Measurements from ENCODE around the gene ALG1. TPM values are rescaled to one million over a fixed set of nuclear protein-coding genes. Genes with fewer than 3 reads are reported as not detected.

ALG1 gene
- total and polyA plus RNA-seq, 2 donors (not counting 3 experiments of a cell fraction or from before 2014, with no cell fraction given), result 33.7 to 46.0 TPM

- Histone ChIP-seq H3K9me1 (replicated peaks; ENCODE audit: control insufficient read depth, extremely low read depth, insufficient read depth, low read length) (no peaks in the 10 kb centered on the region), H3K36me3 (ENCODE audit: control insufficient read depth in 2 of 2, extremely low read depth in 1 of 2, insufficient read depth in 2 of 2, low read length in 2 of 2) (peaks cover 0 to 3% of the 10 kb centered on the region in 2 experiments), H3K9me3 (replicated peaks; ENCODE audit: control insufficient read depth, insufficient read depth, low read length) (no peaks in the 10 kb centered on the region), H3K4me1 (ENCODE audit: control insufficient read depth, extremely low read depth, insufficient read depth, low read length) (peaks cover 8% of the 10 kb centered on the region), H3K4me3 (replicated peaks in 1 of 3; ENCODE audit: insufficient read depth in 1 of 3, low read depth in 1 of 3, low read length in 3 of 3) (no peak overlapping the region), H4K20me1 (replicated peaks; ENCODE audit: control insufficient read depth, extremely low read depth, insufficient read depth, low read length) (no peaks in the 10 kb centered on the region), H3K79me2 (ENCODE audit: control insufficient read depth, insufficient read depth, low read length) (peaks cover 9% of the 10 kb centered on the region), H3K27ac (ENCODE audit: insufficient read depth, low read depth, low read length) (no peak overlapping the region), H2AFZ (ENCODE audit: low read depth, low read length) (peak overlapping the region; percentile 94), H3K4me2 (ENCODE audit: insufficient read depth, low read length) (no peak overlapping the region), H3K27me3 (ENCODE audit: control insufficient read depth in 2 of 2, insufficient read depth in 2 of 2, low read length in 2 of 2) (no peaks in the 10 kb centered on the region), H3K9ac (replicated peaks; ENCODE audit: extremely low read depth, insufficient read depth, low read length) (no peak overlapping the region)
- FAIRE-seq (no peak), DNase-seq (ENCODE audit: low read depth, low spot score) (no peak)
- TF ChIP-seq EZH2 (IDR thresholded peaks at IDR 0.05; ENCODE audit: borderline replicate concordance, low read depth, low read length, severe bottlenecking) (no peak), FOS (IDR thresholded peaks at IDR 0.05; ENCODE audit: borderline replicate concordance, insufficient read depth, low read length) (no peak), MYC (IDR thresholded peaks at IDR 0.05; ENCODE audit: low read depth, low read length) (no peak), GATA2 (IDR thresholded peaks at IDR 0.05; ENCODE audit: insufficient read depth, insufficient read length, low read depth, low read length) (no peak), POLR2AphosphoS5 (IDR thresholded peaks at IDR 0.05; ENCODE audit: insufficient read depth, low read depth, low read length) (no peak), POLR2A (IDR thresholded peaks at IDR 0.05; ENCODE audit: low read depth, low read length) (no peak), JUN (IDR thresholded peaks at IDR 0.05; ENCODE audit: borderline replicate concordance, insufficient read depth, insufficient read length, low read depth) (no peak)
- TF ChIP-seq, protein P1, sequence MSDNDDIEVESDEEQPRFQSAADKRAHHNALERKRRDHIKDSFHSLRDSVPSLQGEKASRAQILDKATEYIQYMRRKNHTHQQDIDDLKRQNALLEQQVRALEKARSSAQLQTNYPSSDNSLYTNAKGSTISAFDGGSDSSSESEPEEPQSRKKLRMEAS (IDR thresholded peaks at IDR 0.05; ENCODE audit: insufficient read depth, insufficient read length), result no peak
- TF ChIP-seq, protein P2, sequence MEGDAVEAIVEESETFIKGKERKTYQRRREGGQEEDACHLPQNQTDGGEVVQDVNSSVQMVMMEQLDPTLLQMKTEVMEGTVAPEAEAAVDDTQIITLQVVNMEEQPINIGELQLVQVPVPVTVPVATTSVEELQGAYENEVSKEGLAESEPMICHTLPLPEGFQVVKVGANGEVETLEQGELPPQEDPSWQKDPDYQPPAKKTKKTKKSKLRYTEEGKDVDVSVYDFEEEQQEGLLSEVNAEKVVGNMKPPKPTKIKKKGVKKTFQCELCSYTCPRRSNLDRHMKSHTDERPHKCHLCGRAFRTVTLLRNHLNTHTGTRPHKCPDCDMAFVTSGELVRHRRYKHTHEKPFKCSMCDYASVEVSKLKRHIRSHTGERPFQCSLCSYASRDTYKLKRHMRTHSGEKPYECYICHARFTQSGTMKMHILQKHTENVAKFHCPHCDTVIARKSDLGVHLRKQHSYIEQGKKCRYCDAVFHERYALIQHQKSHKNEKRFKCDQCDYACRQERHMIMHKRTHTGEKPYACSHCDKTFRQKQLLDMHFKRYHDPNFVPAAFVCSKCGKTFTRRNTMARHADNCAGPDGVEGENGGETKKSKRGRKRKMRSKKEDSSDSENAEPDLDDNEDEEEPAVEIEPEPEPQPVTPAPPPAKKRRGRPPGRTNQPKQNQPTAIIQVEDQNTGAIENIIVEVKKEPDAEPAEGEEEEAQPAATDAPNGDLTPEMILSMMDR (IDR thresholded peaks at IDR 0.05; ENCODE audit: extremely low read depth in 1 of 2, insufficient read depth in 1 of 2, low read depth in 1 of 2, low read length in 2 of 2), result no peak
- CTCF ChIA-PET, result no interaction called here
- POLR2A ChIA-PET, result no interaction called here
- intact Hi-C loops (cut with micrococcal nuclease), result no loop called here
- dilution Hi-C loops (cut with MboI; ENCODE audit: extremely low pct_ligation_motif_present, low sequenced_read_pairs), result no loop called here
- BruUV-seq (replicated peaks), result no TSS peak
These were observed 1.0 kb upstream of the ALG1 start for GRCh38 chr16:5070431-5071186.
